Sigmoid colon (tissue), 7 donors: ENCODE results near the gene CARD14. TPM values are rescaled to one million over a fixed set of nuclear protein-coding genes. Genes with fewer than 3 reads are reported as not detected.
"Not testable (repeated sequence)": the region's sequence is repeated elsewhere in the genome, so short reads cannot be mapped to it uniquely, and the experiment has no call there.

Experiments
- DNase-seq: peaks from one replicate; pipeline ENCODE4 v3.0.0-alpha.2; 2019
- H3K27ac ChIP-seq, 4 donors: fragments of 200-600 bp; sonication (generic); one replicate each; pipeline ENCODE4 v1.5.1; 2016 to 2019; ENCODE audit warnings: mild to moderate bottlenecking in 1 of 4
- H3K27me3 ChIP-seq, 3 donors: fragments of 200-600 bp; sonication (generic); one replicate each; pipeline ENCODE4 v1.5.1; 2019; ENCODE audit warnings: mild to moderate bottlenecking in 1 of 3
- H3K36me3 ChIP-seq, 4 donors: fragments of 200-600 bp; sonication (generic); one replicate each; pipeline ENCODE4 v1.5.1; 2016 to 2019
- H3K4me1 ChIP-seq, 4 donors: fragments of 200-600 bp; sonication (generic); one replicate each; pipeline ENCODE4 v1.5.1; 2017 to 2019
- H3K4me3 ChIP-seq, 4 donors: fragments of 200-600 bp; sonication (generic); one replicate each; pipeline ENCODE4 v1.5.1; 2017 to 2019; ENCODE audit warnings: mild to moderate bottlenecking in 2 of 4, moderate library complexity in 1 of 4
- H3K9me3 ChIP-seq, 4 donors: fragments of 200-600 bp in 3 of 4; sonication (generic) in 3 of 4; one replicate each; pipeline versions ENCODE4 v1.5.1 to v1.6.1; 2013 to 2019
- CTCF ChIP-seq, 4 experiments: fragments of 450-650 bp in 3 of 4; fragments of 200-600 bp in 1 of 4; IDR thresholded peaks; one replicate each; pipeline ENCODE4 v1.5.1; 2016 to 2019; ENCODE audit warnings: antibody characterized with exemption in 4 of 4, mild to moderate bottlenecking in 3 of 4, moderate library complexity in 2 of 4
- EP300 ChIP-seq, 4 donors: sonication (generic); formaldehyde crosslinking; IDR thresholded peaks; one replicate each; pipeline ENCODE4 v1.6.1; 2017; ENCODE audit warnings: antibody characterized with exemption in 4 of 4
- POLR2A ChIP-seq, 2 donors: fragments of 450-650 bp; IDR thresholded peaks; one replicate each; pipeline ENCODE4 v1.6.1; 2016; ENCODE audit warnings: antibody characterized with exemption in 2 of 2, mild to moderate bottlenecking in 2 of 2, moderate library complexity in 2 of 2
- POLR2AphosphoS5 ChIP-seq, 4 donors: sonication (generic); formaldehyde crosslinking; IDR thresholded peaks; one replicate each; pipeline ENCODE4 v1.6.1; 2017; ENCODE audit warnings: antibody characterized with exemption in 4 of 4
- WGBS, 2 donors: extraction: QIAGEN DNeasy Blood & Tissue Kit; methylation state at CpG; one replicate each; pipeline ENCODE4 v1.1.7; 2013; 5-methylcytosine and 5-hydroxymethylcytosine counted together
- intact Hi-C: fragments of 100-400 bp; cut with DNase I; formaldehyde crosslinking; loops from one replicate; pipeline ENCODE4 v1.15.1; 2023
- polyA plus RNA-seq, 3 donors: library from polyadenylated mRNA; stranded (reverse); fragments of 200-250 nt; gene quantifications; one replicate each; pipeline ENCODE4 v1.2.3, GENCODE V29; 2013
- total RNA-seq, 4 donors: library from RNA; depleted of rRNA; stranded (reverse); fragments of >200 nt; gene quantifications; one replicate each; pipeline ENCODE4 v1.1.0, GENCODE V29; 2016
- donor health status: healthy with polysubstance abuse.
- donor health status: Bipolar disorder and iron deficiency.
- donor health status: healthy.

Gene CARD14
- total and polyA plus RNA-seq, 7 donors: 0.23 to 1.8 (median 1.5) TPM; not detected in 4

GRCh38 chr17:80153004-80153403 is 16.8 kb upstream of the CARD14 start:
- H3K9me3 ChIP-seq: no peaks in the 10 kb centered on the region

GRCh38 chr17:80154166-80154565 is 15.7 kb upstream of the CARD14 start:
- H3K9me3 ChIP-seq: no peaks in the 10 kb centered on the region
- no peak overlapping the region for H3K27ac ChIP-seq
- intact Hi-C loops: no loop called here
- no peaks in the 10 kb centered on the region for H3K36me3 ChIP-seq
- DNase-seq: no peak
- no peak overlapping the region for H3K4me3 ChIP-seq
- TF ChIP-seq POLR2AphosphoS5 (IDR thresholded peaks at IDR 0.05): no peak
- no peak for TF ChIP-seq CTCF (IDR thresholded peaks at IDR 0.05)
- no peak for TF ChIP-seq EP300 (IDR thresholded peaks at IDR 0.05)
- no peak for TF ChIP-seq POLR2A (IDR thresholded peaks at IDR 0.05)
- WGBS, 2 donors: 81 to 88% methylated on average over 5 of the region's 5 CpGs
- peaks cover 0 to 8% (median under 1%) of the 10 kb centered on the region in 4 donors for H3K4me1 ChIP-seq
- no peaks in the 10 kb centered on the region for H3K27me3 ChIP-seq

More at GRCh38 chr17:80153004-80153403, 16.8 kb upstream of the CARD14 start:
- no peak for DNase-seq
- H3K36me3 ChIP-seq: no peaks in the 10 kb centered on the region
- 79 to 91% methylated on average over 3 of the region's 3 CpGs for WGBS, 2 donors
- no peak overlapping the region for H3K27ac ChIP-seq
- no peaks in the 10 kb centered on the region for H3K27me3 ChIP-seq
- intact Hi-C loops: no loop called here
- H3K4me1 ChIP-seq: peaks cover 0 to 15% (median 6%) of the 10 kb centered on the region in 4 donors
- no peak overlapping the region for H3K4me3 ChIP-seq
- TF ChIP-seq POLR2AphosphoS5 (IDR thresholded peaks at IDR 0.05) (no peak), EP300 (IDR thresholded peaks at IDR 0.05) (no peak), CTCF (IDR thresholded peaks at IDR 0.05) (no peak), POLR2A (IDR thresholded peaks at IDR 0.05) (no peak)

- DNase-seq, H3K4me3 ChIP-seq, H3K36me3 ChIP-seq, H3K27me3 ChIP-seq, H3K27ac ChIP-seq, intact Hi-C loops, H3K4me1 ChIP-seq, H3K9me3 ChIP-seq: not testable (repeated sequence)
- 25 to 44% methylated on average over 2 of the region's 2 CpGs for WGBS, 2 donors
These were observed 14.2 kb upstream of the CARD14 start for GRCh38 chr17:80155600-80155999.

- H3K4me1 ChIP-seq: no peaks in the 10 kb centered on the region
- TF ChIP-seq POLR2A (IDR thresholded peaks at IDR 0.05): no peak
- no peak for TF ChIP-seq CTCF (IDR thresholded peaks at IDR 0.05)
- no peak for TF ChIP-seq POLR2AphosphoS5 (IDR thresholded peaks at IDR 0.05)
- TF ChIP-seq EP300 (IDR thresholded peaks at IDR 0.05): no peak
- H3K36me3 ChIP-seq: no peaks in the 10 kb centered on the region
- intact Hi-C loops: no loop called here
- 64 to 81% methylated on average over 2 of the region's 2 CpGs for WGBS, 2 donors
- H3K4me3 ChIP-seq: no peak overlapping the region
- H3K27me3 ChIP-seq: peaks cover 0 to 5% (median 0%) of the 10 kb centered on the region in 3 donors
- no peak for DNase-seq
- H3K27ac ChIP-seq: no peak overlapping the region
- no peaks in the 10 kb centered on the region for H3K9me3 ChIP-seq
These were observed 11.0 kb upstream of the CARD14 start for GRCh38 chr17:80158846-80159245.

DNA sequence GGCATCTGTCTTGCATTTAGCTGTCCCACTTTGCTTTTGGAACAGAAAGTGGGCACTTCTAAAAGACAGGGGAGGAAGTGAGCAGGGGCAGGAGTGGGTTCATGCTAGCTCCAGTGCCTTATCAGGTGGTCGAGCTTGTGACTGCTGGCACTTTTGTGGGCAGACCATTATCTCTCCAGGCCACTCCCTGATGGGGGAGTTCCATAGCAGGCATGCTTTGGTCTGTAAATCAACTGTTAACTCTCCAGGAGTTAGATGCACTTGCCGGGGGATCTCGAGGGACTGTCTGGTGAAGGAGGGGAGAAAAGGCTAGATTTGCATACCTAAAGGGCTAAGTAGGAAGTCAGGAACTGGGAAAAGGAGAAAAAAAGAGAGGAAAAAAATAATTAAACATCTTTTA is 9.3 kb upstream of the CARD14 start:
- TF ChIP-seq POLR2A (IDR thresholded peaks at IDR 0.05) (no peak), CTCF (IDR thresholded peaks at IDR 0.05) (no peak), EP300 (IDR thresholded peaks at IDR 0.05) (no peak)
- intact Hi-C loops: no loop called here
- H3K9me3 ChIP-seq: no peaks in the 10 kb centered on the region
- H3K36me3 ChIP-seq: no peaks in the 10 kb centered on the region
- WGBS, 2 donors: 25 to 48% methylated on average over 3 of the region's 3 CpGs
- peaks cover 0 to 5% (median 0%) of the 10 kb centered on the region in 3 donors for H3K27me3 ChIP-seq
- H3K4me3 ChIP-seq: no peak overlapping the region
- no peaks in the 10 kb centered on the region for H3K4me1 ChIP-seq
- no peak overlapping the region for H3K27ac ChIP-seq
- no peak for DNase-seq
